Measurements from ENCODE around the gene NEK6. TPM values are rescaled to one million over a fixed set of nuclear protein-coding genes. Genes with fewer than 3 reads are reported as not detected.

NEK6 gene
- total RNA-seq, 2 experiments from 2014 or later: 19.9 to 20.9 TPM

GRCh38 chr9:124274226-124274625 is 16.5 kb downstream of the NEK6 start:
- DNase-seq (no peak), ATAC-seq (no peak)
- Mint-ChIP-seq H3K36me3 (ENCODE audit: low read depth) (peaks cover 2% of the 10 kb centered on the region), H3K9me3 (ENCODE audit: insufficient read depth) (no peaks in the 10 kb centered on the region), H3K4me3 (no peak overlapping the region), H3K4me1 (ENCODE audit: low read depth) (peaks cover 7% of the 10 kb centered on the region), H3K27ac (no peak overlapping the region), H3K27me3 (ENCODE audit: low read depth) (no peaks in the 10 kb centered on the region)
- ChIA-PET CTCF (no interaction called here), POLR2A (no interaction called here)

- H3K4me1 Mint-ChIP-seq (ENCODE audit: low read depth): peaks cover 7% of the 10 kb centered on the region
- CTCF ChIA-PET: no interaction called here
- H3K4me3 Mint-ChIP-seq: no peak overlapping the region
- DNase-seq (no peak), ATAC-seq (no peak)
- no peaks in the 10 kb centered on the region for H3K27me3 Mint-ChIP-seq (ENCODE audit: low read depth)
- H3K36me3 Mint-ChIP-seq (ENCODE audit: low read depth): peaks cover 2% of the 10 kb centered on the region
- POLR2A ChIA-PET: no interaction called here
- no peaks in the 10 kb centered on the region for H3K9me3 Mint-ChIP-seq (ENCODE audit: insufficient read depth)
- no peak overlapping the region for H3K27ac Mint-ChIP-seq
Observed at GRCh38 chr9:124274738-124275137, 17.0 kb downstream of the NEK6 start.

- H3K4me3 Mint-ChIP-seq: no peak overlapping the region
- DNase-seq (no peak), ATAC-seq (no peak)
- peaks cover 12% of the 10 kb centered on the region for H3K4me1 Mint-ChIP-seq (ENCODE audit: low read depth)
- ChIA-PET POLR2A (no interaction called here), CTCF (no interaction called here)
- no peaks in the 10 kb centered on the region for H3K27me3 Mint-ChIP-seq (ENCODE audit: low read depth)
- H3K27ac Mint-ChIP-seq: no peak overlapping the region
- no peaks in the 10 kb centered on the region for H3K36me3 Mint-ChIP-seq (ENCODE audit: low read depth)
- no peaks in the 10 kb centered on the region for H3K9me3 Mint-ChIP-seq (ENCODE audit: insufficient read depth)
Observed at GRCh38 chr9:124277420-124277819, 19.7 kb downstream of the NEK6 start.

DNA sequence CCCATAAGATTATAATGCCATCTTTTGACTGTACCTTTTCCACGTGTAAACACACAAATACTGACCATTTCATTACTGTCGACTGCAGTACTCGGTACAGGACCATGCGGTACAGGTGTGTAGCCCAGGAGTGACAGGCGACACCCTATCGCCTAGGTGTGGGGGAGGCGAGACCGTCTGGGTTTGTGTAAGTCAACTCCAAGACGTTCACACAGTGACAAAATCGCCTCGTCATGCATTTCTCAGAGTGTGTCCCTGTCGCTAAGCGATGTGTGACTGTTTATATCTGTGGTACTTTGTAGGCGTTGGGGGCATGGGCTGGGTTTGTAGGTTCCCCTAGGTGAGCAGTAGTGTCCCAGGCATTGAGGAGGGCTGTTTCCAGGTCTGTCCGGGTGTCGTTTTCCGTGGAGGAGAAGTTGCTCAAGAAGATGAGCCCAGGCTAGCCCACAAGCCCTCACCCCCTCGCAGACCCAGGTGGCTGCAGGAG is 20.3 kb downstream of the NEK6 start:
- H3K27ac Mint-ChIP-seq: no peak overlapping the region
- H3K4me3 Mint-ChIP-seq: no peak overlapping the region
- no peaks in the 10 kb centered on the region for H3K9me3 Mint-ChIP-seq (ENCODE audit: insufficient read depth)
- ATAC-seq: no peak
- ChIA-PET POLR2A (no interaction called here), CTCF (no interaction called here)
- H3K4me1 Mint-ChIP-seq (ENCODE audit: low read depth): peaks cover 10% of the 10 kb centered on the region
- no peaks in the 10 kb centered on the region for H3K27me3 Mint-ChIP-seq (ENCODE audit: low read depth)
- no peaks in the 10 kb centered on the region for H3K36me3 Mint-ChIP-seq (ENCODE audit: low read depth)
- no peak for DNase-seq

- H3K27me3 Mint-ChIP-seq (ENCODE audit: low read depth): no peaks in the 10 kb centered on the region
- H3K9me3 Mint-ChIP-seq (ENCODE audit: insufficient read depth): no peaks in the 10 kb centered on the region
- CTCF ChIA-PET: no interaction called here
- POLR2A ChIA-PET: no interaction called here
- DNase-seq: no peak
- H3K36me3 Mint-ChIP-seq (ENCODE audit: low read depth): no peaks in the 10 kb centered on the region
- H3K4me1 Mint-ChIP-seq (ENCODE audit: low read depth): peaks cover 10% of the 10 kb centered on the region
- no peak overlapping the region for H3K27ac Mint-ChIP-seq
- H3K4me3 Mint-ChIP-seq: no peak overlapping the region
- no peak for ATAC-seq
Observed at GRCh38 chr9:124279531-124280175, 21.9 kb downstream of the NEK6 start.

- ChIA-PET POLR2A (no interaction called here), CTCF (no interaction called here)
- H3K36me3 Mint-ChIP-seq (ENCODE audit: low read depth): no peaks in the 10 kb centered on the region
- DNase-seq (no peak), ATAC-seq (no peak)
- no peaks in the 10 kb centered on the region for H3K27me3 Mint-ChIP-seq (ENCODE audit: low read depth)
- H3K27ac Mint-ChIP-seq: no peak overlapping the region
- H3K4me1 Mint-ChIP-seq (ENCODE audit: low read depth): peaks cover 16% of the 10 kb centered on the region
- H3K4me3 Mint-ChIP-seq: no peak overlapping the region
- H3K9me3 Mint-ChIP-seq (ENCODE audit: insufficient read depth): no peaks in the 10 kb centered on the region
Observed at GRCh38 chr9:124280176-124280691, 22.5 kb downstream of the NEK6 start.

- Mint-ChIP-seq H3K4me1 (ENCODE audit: low read depth) (peaks cover 33% of the 10 kb centered on the region), H3K4me3 (no peak overlapping the region), H3K27me3 (ENCODE audit: low read depth) (no peaks in the 10 kb centered on the region), H3K27ac (no peak overlapping the region), H3K9me3 (ENCODE audit: insufficient read depth) (no peaks in the 10 kb centered on the region), H3K36me3 (ENCODE audit: low read depth) (no peaks in the 10 kb centered on the region)
- no peak for DNase-seq
- no peak for ATAC-seq
- CTCF ChIA-PET: no interaction called here
- POLR2A ChIA-PET: no interaction called here
Observed at GRCh38 chr9:124281931-124282371, 24.2 kb downstream of the NEK6 start.

- Mint-ChIP-seq H3K4me3 (no peak overlapping the region), H3K27me3 (ENCODE audit: low read depth) (no peaks in the 10 kb centered on the region), H3K4me1 (ENCODE audit: low read depth) (peaks cover 40% of the 10 kb centered on the region), H3K36me3 (ENCODE audit: low read depth) (no peaks in the 10 kb centered on the region), H3K27ac (no peak overlapping the region), H3K9me3 (ENCODE audit: insufficient read depth) (no peaks in the 10 kb centered on the region)
- no peak for ATAC-seq
- DNase-seq: no peak
- CTCF ChIA-PET: no interaction called here
- POLR2A ChIA-PET: no interaction called here
Observed at GRCh38 chr9:124282442-124283227, 24.9 kb downstream of the NEK6 start.

DNA sequence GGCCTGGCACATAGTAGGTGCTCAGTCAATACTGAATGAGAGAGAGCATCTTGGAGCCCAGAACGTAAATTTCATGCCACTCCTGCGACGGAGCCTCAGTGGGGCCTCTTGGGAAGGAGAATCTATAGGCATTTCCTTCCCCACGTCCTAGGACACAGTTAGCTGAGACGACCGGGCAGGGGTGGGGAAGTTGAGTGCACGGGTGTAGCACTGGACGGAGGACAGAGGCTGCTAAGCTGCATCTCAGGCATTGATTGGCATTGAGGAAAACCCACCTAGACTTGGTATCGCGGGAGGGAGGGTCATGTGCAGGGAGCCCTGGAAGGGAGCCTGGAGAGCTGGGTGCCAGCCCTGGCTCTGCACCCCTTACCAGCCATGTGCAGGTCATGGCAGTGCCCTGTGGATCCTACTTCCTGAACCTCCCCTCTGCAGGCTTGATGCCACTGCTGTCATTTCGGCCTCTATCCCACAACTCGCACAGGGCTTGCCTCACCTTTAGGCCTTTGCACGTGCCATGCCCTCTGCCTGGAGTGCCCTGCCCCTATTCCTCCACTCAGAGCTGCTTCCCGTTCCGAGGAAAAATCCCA is 25.6 kb downstream of the NEK6 start:
- H3K27me3 Mint-ChIP-seq (ENCODE audit: low read depth): no peaks in the 10 kb centered on the region
- no peak overlapping the region for H3K4me3 Mint-ChIP-seq
- no peak for ATAC-seq
- H3K27ac Mint-ChIP-seq: no peak overlapping the region
- no peaks in the 10 kb centered on the region for H3K36me3 Mint-ChIP-seq (ENCODE audit: low read depth)
- no peak for DNase-seq
- POLR2A ChIA-PET: no interaction called here
- CTCF ChIA-PET: no interaction called here
- no peaks in the 10 kb centered on the region for H3K9me3 Mint-ChIP-seq (ENCODE audit: insufficient read depth)
- peaks cover 44% of the 10 kb centered on the region for H3K4me1 Mint-ChIP-seq (ENCODE audit: low read depth)

DNA sequence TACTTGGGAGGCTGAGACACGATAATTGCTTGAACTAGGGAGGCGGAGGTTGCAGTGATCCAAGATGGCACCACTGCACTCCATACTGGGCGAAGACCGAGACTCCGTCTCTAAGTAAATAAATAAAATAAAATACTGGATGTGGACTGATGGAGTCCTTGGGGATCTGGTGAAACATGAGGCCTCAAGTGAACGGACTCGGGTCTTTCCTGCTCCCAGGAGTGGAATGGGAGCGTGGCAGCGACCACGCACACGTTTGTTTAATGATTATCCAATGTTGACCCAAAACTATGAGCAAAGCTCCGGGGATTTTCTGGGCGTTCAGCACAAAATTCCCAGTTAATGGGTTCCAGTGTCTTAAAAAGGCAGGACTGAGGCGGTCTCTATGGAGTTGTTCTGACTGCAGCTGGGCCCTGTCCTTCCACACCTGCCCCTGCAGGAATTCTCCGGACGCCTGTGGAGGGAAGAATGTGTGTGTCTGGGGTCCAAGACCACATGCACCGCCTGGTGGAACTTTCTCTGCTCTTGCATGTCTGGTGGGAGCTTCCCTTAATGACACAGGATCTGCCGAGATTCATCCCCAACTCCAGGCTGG is 26.6 kb downstream of the NEK6 start:
- no peaks in the 10 kb centered on the region for H3K9me3 Mint-ChIP-seq (ENCODE audit: insufficient read depth)
- no peak overlapping the region for H3K4me3 Mint-ChIP-seq
- DNase-seq (no peak), ATAC-seq (no peak)
- H3K27ac Mint-ChIP-seq: no peak overlapping the region
- peaks cover 47% of the 10 kb centered on the region for H3K4me1 Mint-ChIP-seq (ENCODE audit: low read depth)
- ChIA-PET POLR2A (no interaction called here), CTCF (no interaction called here)
- no peaks in the 10 kb centered on the region for H3K36me3 Mint-ChIP-seq (ENCODE audit: low read depth)
- H3K27me3 Mint-ChIP-seq (ENCODE audit: low read depth): no peaks in the 10 kb centered on the region

- ChIA-PET CTCF (no interaction called here), POLR2A (no interaction called here)
- no peaks in the 10 kb centered on the region for H3K9me3 Mint-ChIP-seq (ENCODE audit: insufficient read depth)
- no peak for DNase-seq
- no peaks in the 10 kb centered on the region for H3K27me3 Mint-ChIP-seq (ENCODE audit: low read depth)
- H3K36me3 Mint-ChIP-seq (ENCODE audit: low read depth): no peaks in the 10 kb centered on the region
- H3K4me3 Mint-ChIP-seq: no peak overlapping the region
- H3K27ac Mint-ChIP-seq: peak overlapping the region; percentile 68
- no peak for ATAC-seq
- H3K4me1 Mint-ChIP-seq (ENCODE audit: low read depth): peaks cover 53% of the 10 kb centered on the region
Observed at GRCh38 chr9:124284940-124285441, 27.2 kb downstream of the NEK6 start.

- no peak for DNase-seq
- no peaks in the 10 kb centered on the region for H3K36me3 Mint-ChIP-seq (ENCODE audit: low read depth)
- H3K27me3 Mint-ChIP-seq (ENCODE audit: low read depth): no peaks in the 10 kb centered on the region
- POLR2A ChIA-PET: no interaction called here
- H3K27ac Mint-ChIP-seq: peak overlapping the region; percentile 92
- no peak overlapping the region for H3K4me3 Mint-ChIP-seq
- no peaks in the 10 kb centered on the region for H3K9me3 Mint-ChIP-seq (ENCODE audit: insufficient read depth)
- peaks cover 53% of the 10 kb centered on the region for H3K4me1 Mint-ChIP-seq (ENCODE audit: low read depth)
- ATAC-seq: no peak
- CTCF ChIA-PET: interaction anchor here (1.3 kb wide), 1 partner anchor 159 kb away, joined by 4 read pairs; no protein-coding TSS in a partner anchor
Observed at GRCh38 chr9:124285490-124285889, 27.7 kb downstream of the NEK6 start.

Measured in activated CD8-positive, alpha-beta T cell treated with anti-CD3 and anti-CD28 coated beads, Interleukin-2, amount 10 ng/mL, durations not matched to agents 7 days and 5 days (primary cell).